Suprapubic skin (tissue), 4 donors: ENCODE data around the gene PEX10. TPM values are rescaled to one million over a fixed set of nuclear protein-coding genes. Genes with fewer than 3 reads are reported as not detected.

ENCODE experiments used
- DNase-seq, 2 donors: peaks; one replicate each; pipeline ENCODE4 v3.0.0-alpha.2; 2019; ENCODE audit warnings: low spot score in 2 of 2
- H3K27ac ChIP-seq: fragments of 200-600 bp; sonication (generic); one replicate; pipeline ENCODE4 v1.5.1; 2019
- H3K27me3 ChIP-seq: fragments of 200-600 bp; sonication (generic); one replicate; pipeline ENCODE4 v1.5.1; 2019
- H3K36me3 ChIP-seq: fragments of 200-600 bp; sonication (generic); one replicate; pipeline ENCODE4 v1.5.1; 2019
- H3K4me1 ChIP-seq: fragments of 200-600 bp; sonication (generic); one replicate; pipeline ENCODE4 v1.5.1; 2019
- H3K4me3 ChIP-seq: fragments of 200-600 bp; sonication (generic); one replicate; pipeline ENCODE4 v1.5.1; 2019; ENCODE audit warnings: mild to moderate bottlenecking
- H3K9me3 ChIP-seq: fragments of 200-600 bp; sonication (generic); one replicate; pipeline ENCODE4 v1.5.1; 2019
- CTCF ChIP-seq, 2 donors: fragments of 200-600 bp in 1 of 2; fragments of 450-650 bp in 1 of 2; sonication (generic) in 1 of 2; IDR thresholded peaks; one replicate each; pipeline ENCODE4 v1.5.1; 2016 to 2019; ENCODE audit warnings: antibody characterized with exemption in 2 of 2, mild to moderate bottlenecking in 1 of 2, moderate library complexity in 1 of 2
- EP300 ChIP-seq: sonication (generic); formaldehyde crosslinking; IDR thresholded peaks from one replicate; pipeline ENCODE4 v1.6.1; 2017; ENCODE audit warnings: antibody characterized with exemption
- POLR2A ChIP-seq, 2 donors: fragments of 450-650 bp; IDR thresholded peaks; one replicate each; pipeline ENCODE4 v1.6.1; 2017; ENCODE audit warnings: antibody characterized with exemption in 2 of 2, mild to moderate bottlenecking in 2 of 2, moderate library complexity in 2 of 2
- POLR2AphosphoS5 ChIP-seq, 3 donors: sonication (generic); formaldehyde crosslinking; IDR thresholded peaks; one replicate each; pipeline ENCODE4 v1.6.1; 2017; ENCODE audit warnings: antibody characterized with exemption in 3 of 3
- WGBS: methylation state at CpG from one replicate; pipeline ENCODE4 v1.1.5; 2018; 5-methylcytosine and 5-hydroxymethylcytosine counted together
- total RNA-seq, 4 donors: library from RNA; depleted of rRNA; stranded (reverse); fragments of >200 nt; gene quantifications; one replicate each; pipeline ENCODE4 v1.1.0, GENCODE V29; 2016

Gene PEX10
- total RNA-seq, 4 donors from 2014 or later = 16.2 to 39.2 (median 27.3) TPM

GRCh38 chr1:2447276-2448097, 35.1 kb upstream of the PEX10 start:
- DNase-seq = no peak
- no peak overlapping the region for H3K27ac ChIP-seq
- H3K4me1 ChIP-seq = peaks cover 15% of the 10 kb centered on the region
- H3K9me3 ChIP-seq = no peaks in the 10 kb centered on the region
- H3K4me3 ChIP-seq = no peak overlapping the region
- peaks cover 72% of the 10 kb centered on the region for H3K27me3 ChIP-seq
- no peaks in the 10 kb centered on the region for H3K36me3 ChIP-seq
- 50% methylated on average over 2 of the region's 23 CpGs for WGBS
- no peak for TF ChIP-seq EP300
- no peak for TF ChIP-seq POLR2AphosphoS5 (IDR thresholded peaks at IDR 0.05)
- no peak for TF ChIP-seq POLR2A (IDR thresholded peaks at IDR 0.05)
- no peak for TF ChIP-seq CTCF (IDR thresholded peaks at IDR 0.05)

GRCh38 chr1:2446861-2447260, 34.5 kb upstream of the PEX10 start:
- Histone ChIP-seq H3K9me3 (no peaks in the 10 kb centered on the region), H3K27ac (no peak overlapping the region), H3K4me1 (peaks cover 14% of the 10 kb centered on the region), H3K36me3 (no peaks in the 10 kb centered on the region), H3K4me3 (no peak overlapping the region), H3K27me3 (peaks cover 74% of the 10 kb centered on the region)
- TF ChIP-seq EP300 = no peak
- no peak for TF ChIP-seq POLR2AphosphoS5 (IDR thresholded peaks at IDR 0.05)
- TF ChIP-seq POLR2A (IDR thresholded peaks at IDR 0.05) = no peak
- no peak for TF ChIP-seq CTCF (IDR thresholded peaks at IDR 0.05)
- WGBS = 55% methylated on average over 6 of the region's 9 CpGs
- no peak for DNase-seq

- Histone ChIP-seq H3K9me3 (no peaks in the 10 kb centered on the region), H3K27ac (no peak overlapping the region), H3K36me3 (no peaks in the 10 kb centered on the region), H3K4me3 (no peak overlapping the region), H3K4me1 (peaks cover 14% of the 10 kb centered on the region), H3K27me3 (peaks cover 74% of the 10 kb centered on the region)
- TF ChIP-seq CTCF (IDR thresholded peaks at IDR 0.05) (no peak), POLR2AphosphoS5 (IDR thresholded peaks at IDR 0.05) (no peak), POLR2A (IDR thresholded peaks at IDR 0.05) (no peak), EP300 (no peak)
- WGBS = no CpG with 5 or more reads among the region's 13 CpGs
- DNase-seq = no peak
Measured at GRCh38 chr1:2446394-2446793, 34.0 kb upstream of the PEX10 start.

GRCh38 chr1:2445823-2446215, 33.5 kb upstream of the PEX10 start:
- no peak overlapping the region for H3K27ac ChIP-seq
- no peak for TF ChIP-seq POLR2AphosphoS5 (IDR thresholded peaks at IDR 0.05)
- TF ChIP-seq EP300 = no peak
- TF ChIP-seq POLR2A (IDR thresholded peaks at IDR 0.05) = no peak
- no peak for TF ChIP-seq CTCF (IDR thresholded peaks at IDR 0.05)
- no peaks in the 10 kb centered on the region for H3K36me3 ChIP-seq
- peaks cover 14% of the 10 kb centered on the region for H3K4me1 ChIP-seq
- no peaks in the 10 kb centered on the region for H3K9me3 ChIP-seq
- WGBS = 95% methylated on average over 11 of the region's 15 CpGs
- peaks cover 73% of the 10 kb centered on the region for H3K27me3 ChIP-seq
- DNase-seq = no peak
- H3K4me3 ChIP-seq = no peak overlapping the region

- no peak overlapping the region for H3K4me3 ChIP-seq
- H3K4me1 ChIP-seq = peaks cover 14% of the 10 kb centered on the region
- no peak overlapping the region for H3K27ac ChIP-seq
- no peak for DNase-seq
- WGBS = 63% methylated on average over 9 of the region's 16 CpGs
- H3K27me3 ChIP-seq = peaks cover 75% of the 10 kb centered on the region
- H3K9me3 ChIP-seq = no peaks in the 10 kb centered on the region
- TF ChIP-seq POLR2A (IDR thresholded peaks at IDR 0.05) = no peak
- no peak for TF ChIP-seq POLR2AphosphoS5 (IDR thresholded peaks at IDR 0.05)
- no peak for TF ChIP-seq CTCF (IDR thresholded peaks at IDR 0.05)
- TF ChIP-seq EP300 = no peak
- H3K36me3 ChIP-seq = no peaks in the 10 kb centered on the region
Measured at GRCh38 chr1:2445162-2445822, 32.9 kb upstream of the PEX10 start.
